H1 (cell line): ENCODE data around the gene HTR3C. TPM values are rescaled to one million over a fixed set of nuclear protein-coding genes. Genes with fewer than 3 reads are reported as not detected.

Experiments
- CTCF ChIA-PET: fragments of 300-600 bp; sonication (Branson Sonifier 250); formaldehyde crosslinking; loops from one replicate; lab custom pipeline; 2021; ENCODE audit not compliant: partially characterized antibody; lab: Charles Lee
- POLR2A ChIA-PET: fragments of 300-600 bp; sonication (Branson Sonifier 250); formaldehyde crosslinking; loops from one replicate; lab custom pipeline; 2021; ENCODE audit warnings: inconsistent platforms; ENCODE audit not compliant: partially characterized antibody; lab: Charles Lee
- DNase-seq, 2 experiments: peaks; one replicate each; pipeline versions ENCODE4 v3.0.0 to v3.0.0-alpha.2; 2010 to 2022; ENCODE audit warnings: low spot score in 2 of 2, low read depth in 1 of 2, mixed read lengths in 1 of 2
- FAIRE-seq: peaks from 2 replicates; lab custom pipeline; 2011; peaks lifted over from hg19 to GRCh38; lab: Jason Lieb, UNC
- H2AFZ ChIP-seq: 2 replicates; pipeline ENCODE4 v1.8.1; 2012; ENCODE audit warnings: low read length, inconsistent platforms
- H2AK5ac ChIP-seq: 2 replicates; pipeline ENCODE4 v1.6.1; 2013; ENCODE audit warnings: low read depth, low read length
- H2BK120ac ChIP-seq: replicated peaks from 2 replicates; pipeline ENCODE3; 2013; ENCODE audit warnings: low read depth, low read length, inconsistent platforms
- H2BK12ac ChIP-seq: 2 replicates; pipeline ENCODE4 v1.6.1; 2013; ENCODE audit warnings: low read depth, low read length
- H2BK15ac ChIP-seq: 2 replicates; pipeline ENCODE4 v1.6.1; 2013; ENCODE audit warnings: low read length
- H2BK20ac ChIP-seq: 2 replicates; pipeline ENCODE4 v1.6.1; 2013; ENCODE audit warnings: low read length
- H2BK5ac ChIP-seq: 2 replicates; pipeline ENCODE4 v1.6.1; 2013; ENCODE audit warnings: low read depth, low read length
- H3K14ac ChIP-seq: 2 replicates; pipeline ENCODE4 v1.6.1; 2013; ENCODE audit warnings: inconsistent platforms; ENCODE audit not compliant: insufficient read length
- H3K18ac ChIP-seq: 2 replicates; pipeline ENCODE4 v1.6.1; 2013; ENCODE audit warnings: low read length; ENCODE audit errors: extremely low read depth
- H3K23ac ChIP-seq: 2 replicates; pipeline ENCODE4 v1.6.1; 2013; ENCODE audit warnings: inconsistent platforms; ENCODE audit not compliant: insufficient read length
- H3K23me2 ChIP-seq: 2 replicates; pipeline ENCODE4 v1.6.1; 2013; ENCODE audit warnings: low read depth, low read length
- H3K27ac ChIP-seq: 2 replicates; pipeline ENCODE4 v1.6.1; 2011; ENCODE audit warnings: low read depth, low read length, inconsistent platforms
- H3K27me3 ChIP-seq, 4 experiments: replicated peaks in 1 of 4; 1 replicate in 1 of 4; 2 replicates in 3 of 4; pipeline versions ENCODE4 v1.6.1 to v1.8.1; 2011 to 2013; ENCODE audit warnings: low read length in 3 of 4, mild to moderate bottlenecking in 3 of 4, inconsistent platforms in 2 of 4, mixed read lengths in 2 of 4, moderate library complexity in 1 of 4; ENCODE audit not compliant: control insufficient read depth in 3 of 4, insufficient read depth in 3 of 4; ENCODE audit errors: extremely low read depth in 1 of 4
- H3K36me3 ChIP-seq, 4 experiments: 2 replicates each; pipeline versions ENCODE4 v1.6.1 to v1.8.1; 2011 to 2013; ENCODE audit warnings: mild to moderate bottlenecking in 4 of 4, low read length in 3 of 4, moderate library complexity in 2 of 4, control low read depth in 1 of 4, inconsistent platforms in 1 of 4; ENCODE audit not compliant: insufficient read depth in 4 of 4, control insufficient read depth in 2 of 4
- H3K4ac ChIP-seq: replicated peaks from 2 replicates; pipeline ENCODE3; 2013; ENCODE audit warnings: low read length, low read depth, mixed read lengths, inconsistent platforms; ENCODE audit not compliant: insufficient read length
- H3K4me1 ChIP-seq, 4 experiments: replicated peaks in 1 of 4; 1 replicate in 1 of 4; 2 replicates in 3 of 4; pipeline versions ENCODE4 v1.6.1 to v1.8.1; 2011 to 2013; ENCODE audit warnings: low read length in 3 of 4, inconsistent platforms in 2 of 4, mixed read lengths in 1 of 4; ENCODE audit not compliant: insufficient read depth in 4 of 4, control insufficient read depth in 3 of 4
- H3K4me2 ChIP-seq, 2 experiments: 2 replicates each; pipeline versions ENCODE4 v1.6.1 to v1.8.1; 2011 to 2013; ENCODE audit warnings: low read depth in 2 of 2, low read length in 2 of 2, control low read depth in 1 of 2, inconsistent platforms in 1 of 2, mild to moderate bottlenecking in 1 of 2; ENCODE audit not compliant: insufficient read depth in 1 of 2
- H3K4me3 ChIP-seq, 4 experiments: fragments of 200-600, 300-600 bp in 1 of 4; sonication (generic), shearing (Covaris generic), sonication (Bioruptor Twin) in 1 of 4; 2 replicates each; pipeline versions ENCODE4 v1.5.1 to v1.8.1; 2011 to 2016; ENCODE audit warnings: low read length in 4 of 4, low read depth in 3 of 4, control low read depth in 2 of 4, inconsistent platforms in 2 of 4, mild to moderate bottlenecking in 2 of 4, mixed read lengths in 1 of 4, moderate library complexity in 1 of 4; ENCODE audit not compliant: insufficient read depth in 2 of 4; ENCODE audit errors: extremely low read depth in 1 of 4
- H3K56ac ChIP-seq: replicated peaks from 2 replicates; pipeline ENCODE3; 2013; ENCODE audit warnings: low read depth, mild to moderate bottlenecking, mixed read lengths, low read length, inconsistent platforms; ENCODE audit not compliant: insufficient read length
- H3K79me1 ChIP-seq: 2 replicates; pipeline ENCODE4 v1.6.1; 2013; ENCODE audit warnings: low read depth, low read length, control low read depth
- H3K79me2 ChIP-seq, 2 experiments: 2 replicates each; pipeline versions ENCODE4 v1.6.1 to v1.8.1; 2012 to 2013; ENCODE audit warnings: low read length in 2 of 2, mild to moderate bottlenecking in 2 of 2, inconsistent platforms in 1 of 2; ENCODE audit not compliant: insufficient read depth in 2 of 2, control insufficient read depth in 1 of 2
- H3K9ac ChIP-seq, 4 experiments: replicated peaks in 1 of 4; 1 replicate in 1 of 4; 2 replicates in 3 of 4; pipeline versions ENCODE4 v1.6.1 to v1.8.1; 2011 to 2013; ENCODE audit warnings: low read depth in 3 of 4, low read length in 3 of 4, control low read depth in 2 of 4, mild to moderate bottlenecking in 2 of 4, moderate library complexity in 2 of 4, inconsistent platforms in 1 of 4; ENCODE audit errors: extremely low read depth in 1 of 4
- H3K9me3 ChIP-seq, 2 experiments: 2 replicates each; pipeline versions ENCODE4 v1.6.1 to v1.8.1; 2012 to 2013; ENCODE audit warnings: mild to moderate bottlenecking in 2 of 2, moderate library complexity in 2 of 2, control low read depth in 1 of 2, inconsistent platforms in 1 of 2, low read depth in 1 of 2, low read length in 1 of 2, mixed read lengths in 1 of 2; ENCODE audit not compliant: insufficient read depth in 2 of 2
- H4K20me1 ChIP-seq, 2 experiments: replicated peaks in 1 of 2; 2 replicates each; pipeline versions ENCODE3 to v1.8.1; 2011 to 2013; ENCODE audit warnings: inconsistent platforms in 2 of 2, low read length in 2 of 2, mild to moderate bottlenecking in 1 of 2; ENCODE audit not compliant: insufficient read depth in 2 of 2, control insufficient read depth in 1 of 2
- H4K5ac ChIP-seq: 2 replicates; pipeline ENCODE4 v1.6.1; 2013; ENCODE audit warnings: low read length, low read depth, mixed read lengths, inconsistent platforms; ENCODE audit not compliant: insufficient read length
- H4K8ac ChIP-seq: 2 replicates; pipeline ENCODE4 v1.8.0; 2013; ENCODE audit warnings: mild to moderate bottlenecking, moderate library complexity, low read length, inconsistent platforms; ENCODE audit not compliant: insufficient read depth; ENCODE audit errors: extremely low read depth
- H4K91ac ChIP-seq: replicated peaks from 2 replicates; pipeline ENCODE3; 2013; ENCODE audit warnings: low read length, mixed read lengths, inconsistent platforms; ENCODE audit not compliant: insufficient read length
- CEBPB ChIP-seq: IDR thresholded peaks from 2 replicates; pipeline ENCODE4 v1.6.1; 2012; ENCODE audit warnings: low read depth, low read length
- CREB1 ChIP-seq: IDR thresholded peaks from 2 replicates; pipeline ENCODE4 v1.6.1; 2012; ENCODE audit warnings: inconsistent platforms
- EGR1 ChIP-seq: IDR thresholded peaks from 2 replicates; pipeline ENCODE4 v1.6.1; 2011; ENCODE audit warnings: low read depth, low read length, borderline replicate concordance
- GTF2F1 ChIP-seq: IDR thresholded peaks from 2 replicates; pipeline ENCODE4 v1.6.1; 2012; ENCODE audit warnings: low read depth, low read length, improper control_type of control experiment, borderline replicate concordance
- HDAC2 ChIP-seq, 2 experiments: fragments of 300-600 bp in 1 of 2; sonication (generic) in 1 of 2; IDR thresholded peaks; 2 replicates each; pipeline ENCODE4 v1.6.1; 2011 to 2012; ENCODE audit warnings: low read depth in 2 of 2, low read length in 2 of 2, mild to moderate bottlenecking in 2 of 2, moderate library complexity in 2 of 2, borderline replicate concordance in 1 of 2, inconsistent platforms in 1 of 2
- HDAC6 ChIP-seq: IDR thresholded peaks from one replicate; pipeline ENCODE4 v1.7.1; 2012; ENCODE audit warnings: low read depth, mild to moderate bottlenecking, inconsistent platforms, low read length, moderate library complexity
- KDM4A ChIP-seq: IDR thresholded peaks from one replicate; pipeline ENCODE4 v1.7.1; 2012; ENCODE audit warnings: low read depth, mild to moderate bottlenecking, moderate library complexity, low read length, inconsistent platforms; ENCODE audit not compliant: severe bottlenecking
- POU5F1 ChIP-seq: IDR thresholded peaks from 2 replicates; pipeline ENCODE4 v1.6.1; 2011; ENCODE audit warnings: low read depth, mild to moderate bottlenecking, low read length, moderate library complexity
- SIRT6 ChIP-seq: IDR thresholded peaks from one replicate; pipeline ENCODE4 v1.7.1; 2012; ENCODE audit warnings: low read length, inconsistent platforms
- SUZ12 ChIP-seq: fragments of 200-600 bp; sonication (generic); IDR thresholded peaks from 2 replicates; pipeline ENCODE4 v1.6.1; 2012; ENCODE audit warnings: mild to moderate bottlenecking, inconsistent platforms, low read length, moderate library complexity, mixed read lengths
- TBP ChIP-seq: IDR thresholded peaks from 2 replicates; pipeline ENCODE4 v1.6.1; 2011; ENCODE audit warnings: low read depth, low read length, improper control_type of control experiment
- WGBS, 2 experiments: shearing (Covaris generic) in 1 of 2; methylation state at CpG; one replicate each; pipeline versions ENCODE4 v1.1.6 to v1.1.7; 2013 to 2015; ENCODE audit warnings: low lambda C conversion rate in 2 of 2, mixed read lengths in 2 of 2, inconsistent platforms in 1 of 2, low coverage in 1 of 2, missing lambda C conversion rate in 1 of 2; ENCODE audit not compliant: insufficient replicate concordance in 2 of 2, insufficient coverage in 1 of 2, insufficient read length in 1 of 2; ENCODE audit errors: extremely low coverage in 1 of 2, missing lambda C conversion rate in 1 of 2; 5-methylcytosine and 5-hydroxymethylcytosine counted together
- polyA plus RNA-seq, 7 experiments: library from polyadenylated mRNA; depleted of rRNA in 3 of 7; stranded (reverse) in 5 of 7; unstranded in 2 of 7; fragments of >200 nt in 5 of 7; fragments of 200-250 nt in 2 of 7; gene quantifications; 1 replicate in 5 of 7; 2 replicates in 1 of 7; 4 replicates in 1 of 7; pipeline versions ENCODE4 v1.2.1 to v1.2.3, GENCODE V29; 2011 to 2013; ENCODE audit warnings: missing spikeins in 2 of 7, mixed read lengths in 2 of 7
- total RNA-seq: library from RNA; stranded (reverse); fragmentation: NEBNext Ultra II Directional; extraction: Animal tissue kit (Norgen Biotek cat#: 25700); gene quantifications from 2 replicates; pipeline ENCODE4 v1.2.1, GENCODE V29; 2021
- TF ChIP-seq, protein P1 (sequence below): IDR thresholded peaks from 2 replicates; pipeline ENCODE4 v1.6.1; 2011; ENCODE audit warnings: low read length, improper control_type of control experiment

HTR3C gene
- total and polyA plus RNA-seq, 2 of the 8 experiments (the other 6 are each of a cell fraction or from before 2014, with no cell fraction given) = 0.03 TPM; not detected in 1

DNA sequence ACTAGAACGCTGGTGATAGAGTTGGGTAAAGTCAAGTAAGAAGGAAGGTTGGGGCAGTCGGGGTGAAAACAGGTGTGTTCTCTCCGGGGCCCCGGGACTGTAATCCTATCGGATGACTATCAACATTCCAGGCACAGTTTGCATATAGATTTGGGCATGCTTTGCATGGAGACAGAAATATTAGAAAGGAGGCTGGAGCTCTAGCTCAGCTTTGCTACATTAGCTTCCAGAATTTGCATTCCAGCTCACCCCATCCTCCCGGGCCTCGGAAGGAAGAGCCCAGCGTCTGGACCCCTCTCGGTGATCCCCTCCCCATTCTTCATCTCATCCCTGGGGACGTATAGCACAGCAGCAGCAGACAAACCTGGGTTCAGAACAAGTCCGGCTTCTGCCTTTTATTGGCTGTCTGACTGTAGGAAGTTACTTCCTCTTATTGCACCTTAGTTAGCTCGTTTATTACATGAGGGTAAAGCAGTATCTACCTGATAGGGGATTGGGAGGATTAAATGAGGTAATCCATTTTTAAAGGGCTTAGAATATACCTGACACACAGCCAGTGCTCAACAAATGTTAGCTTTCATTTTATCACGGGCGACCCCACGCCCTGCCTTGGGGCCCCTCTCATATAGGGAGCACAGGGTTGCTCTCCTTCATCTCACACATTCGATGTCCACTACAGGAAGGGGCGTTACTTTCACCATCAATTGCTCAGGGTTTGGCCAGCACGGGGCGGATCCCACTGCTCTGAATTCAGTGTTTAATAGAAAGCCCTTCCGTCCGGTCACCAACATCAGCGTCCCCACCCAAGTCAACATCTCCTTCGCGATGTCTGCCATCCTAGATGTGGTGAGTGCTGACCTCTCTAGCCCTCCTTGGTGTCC, 47.2 kb downstream of the HTR3C start:
- Histone ChIP-seq H3K56ac (no peak overlapping the region), H3K4me1 (no peaks in the 10 kb centered on the region), H4K91ac (no peak overlapping the region), H3K27ac (no peak overlapping the region), H3K18ac (no peak overlapping the region), H3K14ac (no peak overlapping the region), H3K27me3 (no peaks in the 10 kb centered on the region), H2BK15ac (no peak overlapping the region), H2BK12ac (no peak overlapping the region), H3K9me3 (no peaks in the 10 kb centered on the region), H3K4me3 (no peak overlapping the region), H2BK20ac (no peak overlapping the region), H4K5ac (no peak overlapping the region), H2AK5ac (no peak overlapping the region), H4K8ac (no peak overlapping the region), H3K36me3 (no peaks in the 10 kb centered on the region), H2AFZ (no peak overlapping the region), H3K4ac (no peak overlapping the region), H3K23ac (no peak overlapping the region), H2BK120ac (no peak overlapping the region), H4K20me1 (no peaks in the 10 kb centered on the region), H3K79me2 (no peaks in the 10 kb centered on the region), H3K23me2 (no peaks in the 10 kb centered on the region; the same call in 1 of the 2 replicates), H3K4me2 (no peak overlapping the region), H3K9ac (no peak overlapping the region), H3K79me1 (no peaks in the 10 kb centered on the region), H2BK5ac (no peak overlapping the region)
- no peak for FAIRE-seq
- 90% methylated on average over 24 of the region's 24 CpGs; no CpG with 5 or more reads in 1 of the 2 experiments for WGBS, 2 experiments
- no peak for DNase-seq
- POLR2A ChIA-PET = no interaction called here
- CTCF ChIA-PET = interaction anchor here (1.0 to 1.1 kb wide), 2 partner anchors 19 to 414 kb away, joined by 3 read pairs; no protein-coding TSS in a partner anchor
- TF ChIP-seq CREB1 = no peak
- TF ChIP-seq EGR1 = no peak
- TF ChIP-seq, protein P1, sequence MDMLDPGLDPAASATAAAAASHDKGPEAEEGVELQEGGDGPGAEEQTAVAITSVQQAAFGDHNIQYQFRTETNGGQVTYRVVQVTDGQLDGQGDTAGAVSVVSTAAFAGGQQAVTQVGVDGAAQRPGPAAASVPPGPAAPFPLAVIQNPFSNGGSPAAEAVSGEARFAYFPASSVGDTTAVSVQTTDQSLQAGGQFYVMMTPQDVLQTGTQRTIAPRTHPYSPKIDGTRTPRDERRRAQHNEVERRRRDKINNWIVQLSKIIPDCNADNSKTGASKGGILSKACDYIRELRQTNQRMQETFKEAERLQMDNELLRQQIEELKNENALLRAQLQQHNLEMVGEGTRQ = no peak
- no peak for TF ChIP-seq SUZ12
- TF ChIP-seq SIRT6 = no peak
- no peak for TF ChIP-seq POU5F1
- TF ChIP-seq HDAC2 (IDR thresholded peaks at IDR 0.05; ENCODE audit: borderline replicate concordance in 1 of 2, low read depth in 2 of 2, low read length in 2 of 2) = no peak
- no peak for TF ChIP-seq GTF2F1
- no peak for TF ChIP-seq TBP
- no peak for TF ChIP-seq CEBPB
- no peak for TF ChIP-seq HDAC6
- TF ChIP-seq KDM4A = no peak
